ENCODE measurements around the gene TCAP. TPM values are rescaled to one million over a fixed set of nuclear protein-coding genes. Genes with fewer than 3 reads are reported as not detected.

The TCAP gene
- total RNA-seq, 3 donors from 2014 or later (not counting 1 experiment from before 2014, with no cell fraction given): 1.3 to 3.8 (median 2.4) TPM

DNA sequence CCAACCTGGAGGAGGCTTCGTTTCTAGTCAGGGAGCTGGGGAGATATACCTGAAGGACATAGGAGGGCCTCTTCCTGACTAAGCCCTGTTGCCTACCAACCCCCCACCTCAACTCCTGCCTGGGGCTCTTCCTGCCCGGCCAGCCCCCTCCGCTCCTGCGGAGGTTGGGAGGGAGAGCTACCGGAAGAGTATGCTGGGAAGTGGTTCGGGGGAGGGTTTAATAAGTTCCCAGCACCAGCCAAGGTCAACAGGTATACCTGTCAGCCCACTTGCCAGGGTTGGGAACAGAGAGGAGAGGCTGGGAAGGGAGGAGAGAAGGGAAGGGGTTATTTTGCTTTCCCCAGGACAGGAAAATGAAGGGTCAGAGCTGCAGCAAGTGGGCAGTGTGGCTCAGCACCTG lies 33.7 kb upstream of the TCAP start:
- no peaks in the 10 kb centered on the region for H3K9me3 ChIP-seq (ENCODE audit: control insufficient read depth, insufficient read depth, low read length)
- intact Hi-C loops (cut with micrococcal nuclease): no loop called here
- 44% methylated on average over 5 of the region's 6 CpGs for WGBS (ENCODE audit: insufficient coverage)
- TF ChIP-seq, protein P1, sequence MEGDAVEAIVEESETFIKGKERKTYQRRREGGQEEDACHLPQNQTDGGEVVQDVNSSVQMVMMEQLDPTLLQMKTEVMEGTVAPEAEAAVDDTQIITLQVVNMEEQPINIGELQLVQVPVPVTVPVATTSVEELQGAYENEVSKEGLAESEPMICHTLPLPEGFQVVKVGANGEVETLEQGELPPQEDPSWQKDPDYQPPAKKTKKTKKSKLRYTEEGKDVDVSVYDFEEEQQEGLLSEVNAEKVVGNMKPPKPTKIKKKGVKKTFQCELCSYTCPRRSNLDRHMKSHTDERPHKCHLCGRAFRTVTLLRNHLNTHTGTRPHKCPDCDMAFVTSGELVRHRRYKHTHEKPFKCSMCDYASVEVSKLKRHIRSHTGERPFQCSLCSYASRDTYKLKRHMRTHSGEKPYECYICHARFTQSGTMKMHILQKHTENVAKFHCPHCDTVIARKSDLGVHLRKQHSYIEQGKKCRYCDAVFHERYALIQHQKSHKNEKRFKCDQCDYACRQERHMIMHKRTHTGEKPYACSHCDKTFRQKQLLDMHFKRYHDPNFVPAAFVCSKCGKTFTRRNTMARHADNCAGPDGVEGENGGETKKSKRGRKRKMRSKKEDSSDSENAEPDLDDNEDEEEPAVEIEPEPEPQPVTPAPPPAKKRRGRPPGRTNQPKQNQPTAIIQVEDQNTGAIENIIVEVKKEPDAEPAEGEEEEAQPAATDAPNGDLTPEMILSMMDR (IDR thresholded peaks at IDR 0.05): no peak
- no peak overlapping the region for H3K27ac Mint-ChIP-seq
- H3K4me3 ChIP-seq (ENCODE audit: low read length): no peak overlapping the region
- H3K27ac ChIP-seq (ENCODE audit: low read length): no peak overlapping the region
- H3K4me1 ChIP-seq (ENCODE audit: control insufficient read depth, insufficient read depth, low read length): peaks cover 13% of the 10 kb centered on the region
- no peaks in the 10 kb centered on the region for H3K36me3 ChIP-seq (ENCODE audit: control insufficient read depth, insufficient read depth, low read length)
- peaks cover 2 to 27% of the 10 kb centered on the region in 2 donors for H3K27me3 Mint-ChIP-seq (ENCODE audit: low read depth in 2 of 2)
- ATAC-seq (no peak), DNase-seq (no peak)
- no peaks in the 10 kb centered on the region for H3K36me3 Mint-ChIP-seq
- H3K4me3 Mint-ChIP-seq: no peak overlapping the region
- no peaks in the 10 kb centered on the region for H3K9me3 Mint-ChIP-seq
- H3K27me3 ChIP-seq (ENCODE audit: control insufficient read depth, insufficient read depth, low read length): peaks cover 10% of the 10 kb centered on the region
- H3K4me1 Mint-ChIP-seq: peaks cover 0 to 14% of the 10 kb centered on the region in 2 donors

GRCh38 chr17:39632153-39632941 lies 32.8 kb upstream of the TCAP start:
- TF ChIP-seq, protein P1 (IDR thresholded peaks at IDR 0.05): no peak
- peaks cover under 1 to 14% of the 10 kb centered on the region in 2 donors for H3K4me1 Mint-ChIP-seq
- H3K4me3 Mint-ChIP-seq: no peak overlapping the region
- no peak overlapping the region for H3K4me3 ChIP-seq (ENCODE audit: low read length)
- H3K9me3 Mint-ChIP-seq: no peaks in the 10 kb centered on the region
- no peak overlapping the region for H3K27ac Mint-ChIP-seq
- intact Hi-C loops (cut with micrococcal nuclease): no loop called here
- DNase-seq (no peak), ATAC-seq (no peak)
- H3K27me3 Mint-ChIP-seq (ENCODE audit: low read depth in 2 of 2): peaks cover 0 to 21% of the 10 kb centered on the region in 2 donors
- no peaks in the 10 kb centered on the region for H3K36me3 Mint-ChIP-seq
- H3K9me3 ChIP-seq (ENCODE audit: control insufficient read depth, insufficient read depth, low read length): no peaks in the 10 kb centered on the region
- H3K27me3 ChIP-seq (ENCODE audit: control insufficient read depth, insufficient read depth, low read length): peaks cover 5% of the 10 kb centered on the region
- no peak overlapping the region for H3K27ac ChIP-seq (ENCODE audit: low read length)
- H3K4me1 ChIP-seq (ENCODE audit: control insufficient read depth, insufficient read depth, low read length): peaks cover 12% of the 10 kb centered on the region
- H3K36me3 ChIP-seq (ENCODE audit: control insufficient read depth, insufficient read depth, low read length): no peaks in the 10 kb centered on the region
- WGBS (ENCODE audit: insufficient coverage): 58% methylated on average over 13 of the region's 13 CpGs

DNA sequence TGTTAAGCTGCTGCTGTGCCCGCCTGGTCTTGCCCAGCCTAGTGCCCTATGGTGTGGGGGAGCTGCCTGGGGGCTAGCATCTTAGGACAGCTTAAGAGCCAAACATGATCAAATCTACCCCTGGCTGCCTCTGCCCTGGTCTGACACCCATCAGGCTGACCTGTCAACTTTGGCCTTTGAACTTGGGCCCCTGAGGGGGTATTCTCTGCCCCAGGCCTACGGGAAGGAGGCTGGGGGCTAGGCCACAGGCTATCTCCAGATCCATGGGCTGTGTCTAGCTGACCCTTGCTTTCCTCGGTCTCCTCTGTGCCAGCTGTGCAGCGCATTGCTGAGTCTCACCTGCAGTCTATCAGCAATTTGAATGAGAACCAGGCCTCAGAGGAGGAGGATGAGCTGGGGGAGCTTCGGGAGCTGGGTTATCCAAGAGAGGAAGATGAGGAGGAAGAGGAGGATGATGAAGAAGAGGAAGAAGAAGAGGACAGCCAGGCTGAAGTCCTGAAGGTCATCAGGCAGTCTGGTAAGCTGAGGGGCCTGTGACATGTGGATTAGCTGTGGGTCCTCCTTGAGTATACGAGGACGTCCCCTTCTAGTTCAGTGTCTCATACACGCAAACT lies 31.5 kb upstream of the TCAP start:
- no peaks in the 10 kb centered on the region for H3K9me3 ChIP-seq (ENCODE audit: control insufficient read depth, insufficient read depth, low read length)
- ATAC-seq (no peak), DNase-seq (no peak)
- Mint-ChIP-seq H3K4me3 (no peak overlapping the region), H3K36me3 (no peaks in the 10 kb centered on the region), H3K27me3 (ENCODE audit: low read depth in 2 of 2) (peaks cover 0 to 14% of the 10 kb centered on the region in 2 donors), H3K4me1 (peaks cover 13 to 27% of the 10 kb centered on the region in 2 donors), H3K9me3 (no peaks in the 10 kb centered on the region), H3K27ac (no peak overlapping the region)
- intact Hi-C loops (cut with micrococcal nuclease): no loop called here
- H3K4me1 ChIP-seq (ENCODE audit: control insufficient read depth, insufficient read depth, low read length): peaks cover 26% of the 10 kb centered on the region
- H3K27me3 ChIP-seq (ENCODE audit: control insufficient read depth, insufficient read depth, low read length): no peaks in the 10 kb centered on the region
- H3K36me3 ChIP-seq (ENCODE audit: control insufficient read depth, insufficient read depth, low read length): no peaks in the 10 kb centered on the region
- H3K27ac ChIP-seq (ENCODE audit: low read length): no peak overlapping the region
- WGBS (ENCODE audit: insufficient coverage): 76% methylated on average over 8 of the region's 8 CpGs
- TF ChIP-seq, protein P1 (IDR thresholded peaks at IDR 0.05): no peak
- H3K4me3 ChIP-seq (ENCODE audit: low read length): no peak overlapping the region

All from natural killer cell (primary cell).